Epithelial cell of proximal tubule (primary cell): ENCODE measurements around the gene MISP. TPM values are rescaled to one million over a fixed set of nuclear protein-coding genes. Genes with fewer than 3 reads are reported as not detected.

Source experiments
- DNase-seq: peaks from one replicate; pipeline ENCODE4 v3.0.0-alpha.2; 2011; ENCODE audit warnings: low read depth
- H3K4me3 ChIP-seq: 2 replicates; pipeline ENCODE4 v1.5.1; 2011; ENCODE audit warnings: low read depth, mild to moderate bottlenecking, low read length
- total RNA-seq: library from RNA; depleted of rRNA; stranded (reverse); fragments of >200 nt; gene quantifications from 2 replicates; pipeline ENCODE4 v1.2.3, GENCODE V29; 2015
- TF ChIP-seq, protein P1 (sequence below): conservative IDR thresholded peaks from 2 replicates; pipeline ENCODE4 v1.5.1; 2012; ENCODE audit warnings: low read depth, mild to moderate bottlenecking, low read length

The MISP gene
- total RNA-seq, 1 donor from 2014 or later = 41.5 TPM

- TF ChIP-seq, protein P1, sequence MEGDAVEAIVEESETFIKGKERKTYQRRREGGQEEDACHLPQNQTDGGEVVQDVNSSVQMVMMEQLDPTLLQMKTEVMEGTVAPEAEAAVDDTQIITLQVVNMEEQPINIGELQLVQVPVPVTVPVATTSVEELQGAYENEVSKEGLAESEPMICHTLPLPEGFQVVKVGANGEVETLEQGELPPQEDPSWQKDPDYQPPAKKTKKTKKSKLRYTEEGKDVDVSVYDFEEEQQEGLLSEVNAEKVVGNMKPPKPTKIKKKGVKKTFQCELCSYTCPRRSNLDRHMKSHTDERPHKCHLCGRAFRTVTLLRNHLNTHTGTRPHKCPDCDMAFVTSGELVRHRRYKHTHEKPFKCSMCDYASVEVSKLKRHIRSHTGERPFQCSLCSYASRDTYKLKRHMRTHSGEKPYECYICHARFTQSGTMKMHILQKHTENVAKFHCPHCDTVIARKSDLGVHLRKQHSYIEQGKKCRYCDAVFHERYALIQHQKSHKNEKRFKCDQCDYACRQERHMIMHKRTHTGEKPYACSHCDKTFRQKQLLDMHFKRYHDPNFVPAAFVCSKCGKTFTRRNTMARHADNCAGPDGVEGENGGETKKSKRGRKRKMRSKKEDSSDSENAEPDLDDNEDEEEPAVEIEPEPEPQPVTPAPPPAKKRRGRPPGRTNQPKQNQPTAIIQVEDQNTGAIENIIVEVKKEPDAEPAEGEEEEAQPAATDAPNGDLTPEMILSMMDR = no peak
- no peak for DNase-seq
- H3K4me3 ChIP-seq = peak overlapping the region; percentile 92
Observed at GRCh38 chr19:798415-799075, 47.6 kb downstream of the MISP start.

GRCh38 chr19:799076-799881 is 48.4 kb downstream of the MISP start:
- DNase-seq = no peak
- TF ChIP-seq, protein P1 = peak; percentile 33
- peak overlapping the region; percentile 92 for H3K4me3 ChIP-seq

DNA sequence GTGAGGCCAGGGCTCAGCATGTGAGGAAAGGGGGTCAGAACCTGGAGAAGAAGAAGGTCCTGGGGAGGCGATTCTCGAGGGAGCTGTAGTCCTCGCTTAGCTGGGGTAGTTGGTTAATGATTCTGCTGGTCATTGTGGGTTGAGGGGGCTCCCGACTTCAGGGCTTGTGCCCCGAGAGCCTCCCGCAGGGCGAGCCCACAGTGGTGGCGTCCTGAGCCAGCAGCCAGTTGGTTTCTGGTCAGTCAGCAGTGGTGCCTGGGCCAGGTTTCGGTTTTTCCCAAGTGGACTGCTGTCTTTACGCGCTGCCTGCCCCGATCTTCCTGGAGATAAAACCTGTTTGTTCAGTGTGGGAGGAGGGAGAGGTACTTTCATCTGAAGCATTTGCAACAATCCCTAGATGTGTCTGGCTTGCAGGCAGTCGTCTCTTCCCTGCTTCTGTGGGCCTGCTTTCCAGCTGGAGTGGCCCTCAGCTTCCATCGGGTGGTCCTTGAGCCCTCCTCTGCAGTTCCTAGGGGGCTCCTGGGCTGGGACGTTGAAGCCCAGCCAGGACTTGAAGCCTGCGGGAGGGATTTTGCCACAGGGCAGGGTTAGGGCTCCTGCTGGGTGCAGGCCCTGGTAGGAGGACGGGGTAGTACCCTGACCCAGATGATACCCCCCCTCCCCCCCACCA is 49.6 kb downstream of the MISP start:
- no peak for DNase-seq
- TF ChIP-seq, protein P1 = no peak
- H3K4me3 ChIP-seq = peak overlapping the region; percentile 92

GRCh38 chr19:801030-801860 is 50.3 kb downstream of the MISP start:
- TF ChIP-seq, protein P1 = no peak
- DNase-seq = no peak

GRCh38 chr19:801861-802497 is 51.1 kb downstream of the MISP start:
- DNase-seq = no peak
- TF ChIP-seq, protein P1 = no peak
- peak overlapping the region; percentile 22 for H3K4me3 ChIP-seq

More at GRCh38 chr19:801030-801860, 50.3 kb downstream of the MISP start:
- H3K4me3 ChIP-seq = peak overlapping the region; percentile 92
